Measurements from ENCODE around the gene ANKRD36B.
A peak's percentile ranks its signal among the peaks of the same experiment; 100 is the strongest.
"Not testable (repeated sequence)": the region's sequence is repeated elsewhere in the genome, so short reads cannot be mapped to it uniquely, and the experiment has no call there.

The ANKRD36B gene

GRCh38 chr2:97549058-97549457 is 40.6 kb downstream of the ANKRD36B start:
- not testable (repeated sequence) for DNase-seq (ENCODE audit: low read depth, low spot score)

- DNase-seq (ENCODE audit: low read depth, low spot score), result not testable (repeated sequence)
Measured at GRCh38 chr2:97548536-97548935, 41.1 kb downstream of the ANKRD36B start.

GRCh38 chr2:97546711-97547110 is 43.0 kb downstream of the ANKRD36B start:
- DNase-seq (ENCODE audit: low read depth, low spot score), result no peak

GRCh38 chr2:97544911-97545310 is 44.8 kb downstream of the ANKRD36B start:
- DNase-seq (ENCODE audit: low read depth, low spot score), result not testable (repeated sequence)

GRCh38 chr2:97525904-97526303 is 63.8 kb downstream of the ANKRD36B start:
- DNase-seq (ENCODE audit: low read depth, low spot score), result not testable (repeated sequence)

- not testable (repeated sequence) for DNase-seq (ENCODE audit: low read depth, low spot score)
Measured at GRCh38 chr2:97523816-97524215, 65.9 kb downstream of the ANKRD36B start.

GRCh38 chr2:97522916-97523555 is 66.6 kb downstream of the ANKRD36B start:
- DNase-seq (ENCODE audit: low read depth, low spot score), result not testable (repeated sequence)

- not testable (repeated sequence) for DNase-seq (ENCODE audit: low read depth, low spot score)
Measured at GRCh38 chr2:97495651-97496050, 94.0 kb downstream of the ANKRD36B start.

- DNase-seq (ENCODE audit: low read depth, low spot score), result peak; percentile 1
Measured at GRCh38 chr2:97490141-97490540, 99.5 kb downstream of the ANKRD36B start.

Data from ELF-1 (cell line).